GDM1 (cell line): ENCODE results near the gene ZNF346.
"Not testable (repeated sequence)": the region's sequence is repeated elsewhere in the genome, so short reads cannot be mapped to it uniquely, and the experiment has no call there.

ENCODE experiments used
- DNase-seq: peaks from one replicate; lab custom pipeline; 2025; lab: John Stamatoyannopoulos, UW

ZNF346 gene

GRCh38 chr5:177010153-177010552, 12.3 kb upstream of the ZNF346 start:
- no peak for DNase-seq

GRCh38 chr5:177015156-177015555, 7.3 kb upstream of the ZNF346 start:
- DNase-seq, result no peak

- DNase-seq, result no peak
These were observed 4.2 kb upstream of the ZNF346 start for GRCh38 chr5:177018341-177018740.

DNA sequence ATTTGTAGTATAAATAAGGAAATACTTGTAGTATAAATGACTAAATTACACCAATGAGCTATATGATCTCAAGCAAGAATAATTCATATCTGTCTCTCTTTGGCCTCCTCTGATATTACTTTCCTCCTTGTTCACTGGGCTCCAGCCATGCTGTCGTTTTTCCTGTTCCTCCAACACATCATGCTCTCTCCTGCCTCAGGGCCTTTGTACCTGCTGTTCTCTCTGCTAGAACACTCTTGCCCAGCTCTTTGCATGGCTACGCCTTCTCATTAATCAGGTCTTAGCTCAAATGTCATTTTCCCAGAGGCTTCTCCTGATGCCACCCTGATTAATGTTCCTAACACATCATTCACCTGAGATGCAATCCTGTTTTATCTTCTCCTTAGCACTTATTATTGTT, 2.5 kb upstream of the ZNF346 start:
- DNase-seq, result no peak

GRCh38 chr5:177023303-177023664, 788 bp downstream of the ZNF346 start:
- no peak for DNase-seq

DNA sequence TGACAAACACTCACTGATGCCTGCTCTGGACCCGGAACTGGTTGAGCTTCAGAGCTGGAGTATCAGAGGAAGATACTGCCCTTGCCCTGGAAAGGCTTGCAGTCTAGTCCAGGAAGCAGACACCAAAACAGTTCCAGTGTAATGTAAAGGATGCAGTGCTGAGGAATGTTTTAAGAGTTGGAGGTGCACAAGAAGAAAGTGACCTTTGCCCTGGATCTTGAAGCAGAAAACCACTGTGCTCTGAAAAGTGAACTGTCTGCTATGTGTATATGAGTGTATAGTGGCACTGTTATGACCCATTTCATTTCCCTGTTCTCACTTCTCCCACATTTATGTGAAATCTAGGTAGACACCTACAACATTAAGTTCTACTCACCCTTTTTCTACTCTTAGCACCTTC, 2.1 kb downstream of the ZNF346 start:
- DNase-seq, result no peak

- no peak for DNase-seq
These were observed 2.7 kb downstream of the ZNF346 start for GRCh38 chr5:177025101-177025601.

DNA sequence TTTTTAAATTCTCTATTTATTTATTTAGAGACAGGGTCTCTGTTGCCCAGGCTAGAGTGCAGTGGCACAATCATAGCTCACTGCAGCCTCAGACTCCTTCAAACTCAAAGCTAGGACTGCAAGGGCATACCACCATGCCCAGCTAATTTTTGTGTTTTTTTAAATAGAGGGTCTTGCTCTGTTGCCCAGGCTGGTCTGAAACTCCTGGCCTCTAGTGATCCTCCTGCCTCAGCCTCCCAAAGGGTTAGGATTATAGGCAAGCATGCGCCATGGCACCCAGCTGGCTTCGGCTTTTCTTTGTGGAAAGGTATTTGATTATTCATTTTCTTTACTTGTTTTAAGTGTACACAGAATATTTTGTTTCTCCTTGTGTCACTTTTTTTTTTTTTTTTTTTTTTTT, 5.2 kb downstream of the ZNF346 start:
- DNase-seq, result no peak

DNA sequence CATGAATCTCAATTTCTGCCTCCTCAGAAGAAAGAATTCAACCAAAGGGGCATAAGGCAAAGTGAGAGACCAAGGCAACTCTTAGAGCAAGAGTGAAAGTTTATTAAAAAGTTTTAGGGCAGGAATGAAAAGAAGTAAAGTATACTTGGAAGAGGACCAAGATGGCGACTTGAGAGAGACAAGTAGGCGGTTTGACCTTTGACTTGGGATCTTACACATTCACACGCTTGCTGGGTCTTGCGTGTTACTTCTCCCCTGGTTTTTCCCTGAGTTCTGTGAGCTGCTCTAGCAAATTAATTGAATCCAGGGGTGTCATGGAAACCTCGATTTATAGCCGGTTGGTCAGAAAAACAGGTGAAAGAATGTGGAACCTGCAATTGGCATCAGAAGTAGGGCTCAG, 7.0 kb downstream of the ZNF346 start:
- DNase-seq, result no peak

DNA sequence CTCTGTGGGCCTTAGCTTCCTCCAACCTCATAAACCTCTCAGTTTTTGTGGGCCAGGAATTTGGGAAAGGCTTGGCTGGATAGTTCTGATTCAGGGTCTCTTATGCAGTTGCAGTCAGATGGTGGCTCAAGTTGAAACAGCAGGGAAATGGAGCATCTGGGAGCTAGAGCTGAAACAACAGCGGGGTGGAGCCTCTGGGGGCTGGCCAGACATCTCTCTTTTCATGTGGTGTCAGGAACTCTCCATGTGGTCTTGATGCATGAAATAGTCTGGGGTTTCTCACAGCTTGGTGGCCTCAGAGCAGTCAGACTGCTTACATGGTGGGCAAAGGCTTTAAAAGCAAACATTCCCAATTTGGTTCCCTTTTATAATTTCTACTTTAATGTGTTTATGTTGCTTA, 13.5 kb downstream of the ZNF346 start:
- DNase-seq, result no peak

DNA sequence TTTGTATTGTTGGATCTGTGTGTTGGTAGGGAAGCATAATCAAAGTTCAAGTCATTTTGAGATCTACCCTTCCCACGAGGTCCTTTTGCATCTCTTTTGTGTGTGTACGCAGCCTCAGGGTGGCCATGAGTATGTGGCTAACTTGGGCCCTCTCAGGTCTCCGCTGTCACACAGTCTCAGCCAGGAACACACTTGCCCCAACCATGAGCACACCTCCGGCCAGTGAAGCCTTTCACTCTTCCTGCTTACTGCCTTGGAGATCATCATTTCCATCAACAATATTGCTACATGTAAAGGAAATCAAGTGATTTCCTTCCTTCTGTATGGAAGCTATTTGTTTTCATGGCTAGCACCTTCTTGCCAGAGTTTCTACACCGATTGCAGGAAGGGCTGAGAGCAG, 13.9 kb downstream of the ZNF346 start:
- DNase-seq, result no peak

DNA sequence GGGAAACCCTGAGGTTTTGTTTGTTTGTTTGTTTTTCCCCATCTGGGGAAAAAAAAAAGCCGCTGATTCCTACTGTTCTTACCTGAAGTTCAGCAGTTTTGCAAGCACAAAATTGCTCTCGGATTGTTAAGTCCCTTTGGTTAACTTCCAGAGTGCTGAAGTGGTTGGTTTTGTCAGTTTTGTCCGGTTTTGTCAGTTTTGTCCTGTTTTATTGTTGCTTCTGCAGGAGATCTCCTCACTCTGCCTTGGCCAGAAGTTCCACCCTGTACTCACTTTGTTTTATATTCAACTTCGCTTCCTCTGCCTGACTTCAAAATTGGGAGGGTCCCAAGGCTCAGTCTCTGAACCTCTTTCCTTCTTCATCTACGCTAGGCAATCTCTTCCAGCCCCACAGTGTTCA, 14.4 kb downstream of the ZNF346 start:
- DNase-seq, result no peak

GRCh38 chr5:177040814-177041420, 18.4 kb downstream of the ZNF346 start:
- DNase-seq, result no peak

- DNase-seq, result no peak
These were observed 19.4 kb downstream of the ZNF346 start for GRCh38 chr5:177041936-177042335.

- DNase-seq, result no peak
These were observed 20.6 kb downstream of the ZNF346 start for GRCh38 chr5:177043114-177043513.

- no peak for DNase-seq
These were observed 21.5 kb downstream of the ZNF346 start for GRCh38 chr5:177043958-177044357.

DNA sequence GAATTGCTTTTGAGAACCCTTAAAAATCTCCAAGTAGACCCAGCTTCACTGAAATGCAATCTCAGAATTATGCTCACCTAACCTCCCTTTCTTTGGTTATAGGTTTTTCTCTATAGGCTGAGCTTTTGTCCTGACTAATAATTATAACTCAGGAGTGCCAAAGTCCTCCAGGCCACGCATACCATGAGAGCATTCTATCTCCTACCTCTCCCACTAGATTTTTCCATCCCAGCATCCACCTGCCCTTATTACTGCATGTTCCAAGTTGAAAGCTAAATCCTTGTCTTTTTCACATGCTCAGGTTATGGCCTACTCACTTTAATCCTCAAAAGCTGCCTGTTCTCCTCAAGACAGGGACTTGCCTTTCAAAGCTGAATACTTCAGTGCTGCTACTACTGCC, 22.1 kb downstream of the ZNF346 start:
- DNase-seq, result no peak

DNA sequence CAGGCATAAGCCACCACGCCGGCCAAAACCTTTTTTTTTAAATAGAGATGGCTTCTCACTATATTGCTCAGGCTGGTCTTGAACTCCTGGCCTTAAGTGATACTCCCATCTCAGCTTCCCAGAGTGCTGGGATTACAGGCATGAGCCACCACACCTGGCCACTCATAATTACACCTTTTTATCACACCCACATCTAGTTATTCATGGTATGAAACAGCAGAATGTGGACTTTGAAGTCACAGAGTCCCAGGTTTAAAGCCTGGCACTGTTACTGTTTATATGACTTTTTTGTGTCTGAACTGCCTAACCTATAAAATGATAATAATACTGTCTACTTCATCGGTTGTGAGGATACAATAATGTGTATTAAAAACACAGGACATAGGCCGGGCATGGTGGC, 23.1 kb downstream of the ZNF346 start:
- no peak for DNase-seq

DNA sequence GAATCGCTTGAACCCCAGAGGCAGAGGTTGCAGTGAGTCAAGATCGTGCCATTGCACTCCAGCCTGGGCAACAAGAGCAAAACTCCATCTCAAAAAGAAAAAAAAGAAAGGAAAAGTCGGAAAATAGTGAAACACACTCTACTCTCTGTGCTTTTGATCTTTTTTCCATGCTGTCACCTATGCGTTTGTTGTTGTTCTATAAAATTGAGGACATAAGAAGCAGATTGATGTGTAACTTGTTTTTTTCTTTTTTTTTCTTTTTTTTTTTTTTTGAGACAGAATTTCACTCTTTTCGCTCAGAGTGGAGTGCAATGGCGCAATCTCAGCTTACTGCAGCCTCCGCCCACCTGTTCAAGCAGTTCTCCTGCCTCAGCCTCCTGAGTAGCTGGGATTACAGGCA, 26.0 kb downstream of the ZNF346 start:
- DNase-seq, result not testable (repeated sequence)

GRCh38 chr5:177049285-177049684, 26.8 kb downstream of the ZNF346 start:
- no peak for DNase-seq

- no peak for DNase-seq
These were observed 42.2 kb downstream of the ZNF346 start for GRCh38 chr5:177064500-177065277.

- no peak for DNase-seq
These were observed 43.0 kb downstream of the ZNF346 start for GRCh38 chr5:177065491-177065890.

GRCh38 chr5:177066224-177066623, 43.7 kb downstream of the ZNF346 start:
- no peak for DNase-seq

DNA sequence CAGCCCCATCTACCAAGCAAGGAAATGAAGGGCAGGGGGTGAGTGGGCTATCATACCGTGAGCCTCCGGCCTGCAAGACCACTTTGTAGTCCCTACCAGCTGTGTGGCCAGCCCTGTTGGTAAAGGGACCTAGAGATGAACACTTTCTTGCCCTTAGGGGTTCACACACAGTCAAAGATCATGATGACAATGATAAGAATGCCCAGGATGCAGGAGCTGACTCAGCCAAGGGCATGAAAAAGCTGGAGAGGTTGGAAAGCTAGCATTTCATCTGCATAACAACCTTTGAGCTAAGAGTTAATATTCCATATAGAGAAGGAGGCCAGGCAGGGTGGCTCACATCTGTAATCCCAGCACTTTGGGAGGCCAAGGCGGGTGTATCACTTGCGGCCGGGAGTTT, 45.0 kb downstream of the ZNF346 start:
- DNase-seq, result no peak
